ENCODE data around the gene DVL1. TPM values are rescaled to one million over a fixed set of nuclear protein-coding genes. Genes with fewer than 3 reads are reported as not detected.

The DVL1 gene
- total RNA-seq (2022; extraction: Qiagen RNA extraction), result 35.7 to 69.6 TPM (median 67.1 TPM) in 5 replicates

DNA sequence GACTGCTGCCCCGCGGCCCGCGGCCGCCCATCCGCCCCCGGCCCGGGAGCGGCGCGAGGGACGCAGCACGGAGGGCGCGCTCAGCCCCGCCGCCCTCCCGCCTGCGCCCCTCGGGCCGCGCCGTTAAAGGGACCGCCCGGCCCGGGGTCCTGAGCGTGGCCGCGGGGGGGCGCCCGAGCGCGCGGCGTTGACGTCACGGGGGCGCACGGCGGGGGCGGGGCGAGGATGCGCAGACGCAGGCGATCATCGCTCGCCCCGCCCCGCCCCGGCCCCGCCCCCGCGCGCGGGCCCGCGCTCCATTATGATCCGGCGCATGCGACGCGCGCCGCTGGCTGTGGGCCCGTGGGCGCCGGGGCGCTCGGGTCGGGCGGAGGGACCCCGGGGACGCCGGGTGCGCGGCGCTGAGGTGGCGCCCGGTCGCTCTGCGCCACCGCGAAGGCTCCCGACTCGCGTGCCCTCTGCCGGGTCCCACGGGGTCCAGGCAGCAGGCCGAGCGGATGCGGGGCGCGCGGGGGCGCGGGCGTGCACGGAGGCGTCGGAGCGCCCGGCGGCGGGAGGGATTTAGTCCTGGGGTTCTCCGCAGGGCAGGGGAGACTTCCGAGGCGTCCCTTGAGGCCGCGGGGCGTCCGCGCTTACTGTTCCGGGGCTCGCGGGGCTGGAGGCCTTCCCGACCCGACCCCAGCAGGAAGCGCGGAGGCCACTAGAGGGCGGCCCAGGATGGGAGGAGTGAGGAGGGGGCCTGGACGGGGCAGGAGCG, at the start of gene DVL1:
Gene DVL1, minus strand, starts transcription at position 163 of the 757 bp plus-strand sequence. CDS start 353 bp downstream, outside the sequence.

DNA sequence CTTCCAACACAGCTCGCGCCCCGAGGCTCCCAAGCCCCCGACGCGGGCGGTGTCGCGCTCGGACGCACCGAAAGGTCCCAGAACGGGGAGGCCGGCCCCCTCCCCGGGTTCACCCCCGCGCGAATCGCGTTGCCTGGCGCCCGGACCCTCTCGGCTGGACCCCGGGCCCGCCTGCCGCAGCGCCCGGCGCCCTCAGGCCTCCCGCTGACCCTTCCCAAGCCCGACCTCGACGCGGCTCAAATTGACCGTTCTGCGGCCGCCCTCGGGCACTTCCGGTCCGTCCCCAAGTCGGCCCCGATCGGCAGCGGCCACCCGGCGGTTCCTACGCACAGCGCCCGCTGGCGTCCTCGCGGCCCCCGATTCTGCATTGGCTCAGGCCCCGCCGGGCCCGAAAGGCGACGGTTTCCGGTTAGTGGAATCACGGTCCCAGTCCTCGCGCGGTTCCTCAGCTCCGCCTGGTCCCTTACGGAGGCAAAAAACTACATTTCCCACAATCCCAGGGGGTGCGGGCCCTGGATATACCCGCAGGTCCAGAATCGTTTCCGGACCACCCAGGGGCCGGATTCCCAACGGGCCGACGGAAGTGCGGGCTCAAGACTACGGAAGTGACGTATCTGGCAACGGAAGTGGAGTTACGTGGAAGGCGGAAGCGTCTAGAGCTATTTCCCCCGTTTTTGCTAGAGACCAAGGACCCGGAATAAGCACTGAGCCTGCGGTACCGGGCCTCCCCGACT, 25.9 kb upstream of the DVL1 start, which contains the start of gene AURKAIP1:
Gene AURKAIP1, minus strand, starts transcription at position 279 of the 734 bp plus-strand sequence. CDS start 451 bp downstream, outside the sequence.

DNA sequence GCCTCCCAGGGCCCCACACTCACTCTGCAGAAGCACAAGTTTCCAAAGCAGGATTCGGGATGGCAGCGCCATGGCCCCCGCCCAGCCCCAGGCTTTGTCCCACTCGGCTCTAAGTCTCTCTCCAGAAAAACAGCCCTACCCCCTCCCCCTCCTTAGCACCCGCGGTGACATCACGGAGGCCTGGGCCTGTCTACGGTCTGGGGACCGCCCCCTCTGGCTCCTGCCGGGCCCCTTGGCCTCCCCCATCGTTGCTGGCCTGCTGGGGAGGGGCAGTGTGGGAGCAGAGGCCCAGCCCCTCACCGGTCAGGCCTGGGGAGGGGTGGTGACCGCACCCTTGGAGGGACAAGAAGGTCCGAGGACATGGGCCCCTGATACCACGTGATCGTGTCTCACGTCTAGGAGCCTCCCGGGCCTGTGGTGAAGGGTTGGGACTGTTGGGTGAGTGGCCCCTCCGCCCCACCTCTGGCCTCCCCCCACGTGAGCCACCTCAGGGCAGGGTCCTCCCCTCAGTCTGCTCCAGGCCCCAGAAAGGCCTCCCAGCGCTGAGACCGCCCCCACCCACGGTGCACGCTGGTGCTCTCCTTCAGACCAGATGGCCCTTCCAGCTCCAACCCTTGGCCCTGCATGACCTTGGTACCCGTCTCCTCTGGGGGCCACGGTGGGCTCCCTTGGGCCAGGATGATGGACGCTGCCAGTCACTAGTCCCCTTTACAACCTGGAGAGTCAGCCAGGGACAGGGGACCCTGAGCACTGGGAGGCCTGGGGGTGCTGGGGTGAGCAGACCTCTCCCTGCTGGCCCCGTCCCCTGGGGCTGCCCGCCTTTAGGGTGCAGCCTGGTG, 9.4 kb upstream of the DVL1 start, which contains the start of gene MXRA8:
Gene MXRA8, minus strand, starts transcription at position 123 of the 839 bp plus-strand sequence. Its CDS starts 51 bp downstream, at position 72.

DNA sequence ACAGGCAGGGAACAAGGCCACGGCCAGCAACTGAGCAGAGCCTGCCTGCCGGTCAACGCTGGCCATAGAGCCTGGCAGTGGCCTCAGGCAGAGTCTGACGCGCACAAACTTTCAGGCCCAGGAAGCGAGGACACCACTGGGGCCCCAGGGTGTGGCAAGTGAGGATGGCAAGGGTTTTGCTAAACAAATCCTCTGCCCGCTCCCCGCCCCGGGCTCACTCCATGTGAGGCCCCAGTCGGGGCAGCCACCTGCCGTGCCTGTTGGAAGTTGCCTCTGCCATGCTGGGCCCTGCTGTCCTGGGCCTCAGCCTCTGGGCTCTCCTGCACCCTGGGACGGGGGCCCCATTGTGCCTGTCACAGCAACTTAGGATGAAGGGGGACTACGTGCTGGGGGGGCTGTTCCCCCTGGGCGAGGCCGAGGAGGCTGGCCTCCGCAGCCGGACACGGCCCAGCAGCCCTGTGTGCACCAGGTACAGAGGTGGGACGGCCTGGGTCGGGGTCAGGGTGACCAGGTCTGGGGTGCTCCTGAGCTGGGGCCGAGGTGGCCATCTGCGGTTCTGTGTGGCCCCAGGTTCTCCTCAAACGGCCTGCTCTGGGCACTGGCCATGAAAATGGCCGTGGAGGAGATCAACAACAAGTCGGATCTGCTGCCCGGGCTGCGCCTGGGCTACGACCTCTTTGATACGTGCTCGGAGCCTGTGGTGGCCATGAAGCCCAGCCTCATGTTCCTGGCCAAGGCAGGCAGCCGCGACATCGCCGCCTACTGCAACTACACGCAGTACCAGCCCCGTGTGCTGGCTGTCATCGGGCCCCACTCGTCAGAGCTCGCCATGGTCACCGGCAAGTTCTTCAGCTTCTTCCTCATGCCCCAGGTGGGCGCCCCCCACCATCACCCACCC, 17.9 kb downstream of the DVL1 start, which contains the start of gene TAS1R3:
Gene TAS1R3, plus strand, starts transcription at position 213 of the 898 bp plus-strand sequence. Its CDS starts 66 bp downstream, at position 279.

DNA sequence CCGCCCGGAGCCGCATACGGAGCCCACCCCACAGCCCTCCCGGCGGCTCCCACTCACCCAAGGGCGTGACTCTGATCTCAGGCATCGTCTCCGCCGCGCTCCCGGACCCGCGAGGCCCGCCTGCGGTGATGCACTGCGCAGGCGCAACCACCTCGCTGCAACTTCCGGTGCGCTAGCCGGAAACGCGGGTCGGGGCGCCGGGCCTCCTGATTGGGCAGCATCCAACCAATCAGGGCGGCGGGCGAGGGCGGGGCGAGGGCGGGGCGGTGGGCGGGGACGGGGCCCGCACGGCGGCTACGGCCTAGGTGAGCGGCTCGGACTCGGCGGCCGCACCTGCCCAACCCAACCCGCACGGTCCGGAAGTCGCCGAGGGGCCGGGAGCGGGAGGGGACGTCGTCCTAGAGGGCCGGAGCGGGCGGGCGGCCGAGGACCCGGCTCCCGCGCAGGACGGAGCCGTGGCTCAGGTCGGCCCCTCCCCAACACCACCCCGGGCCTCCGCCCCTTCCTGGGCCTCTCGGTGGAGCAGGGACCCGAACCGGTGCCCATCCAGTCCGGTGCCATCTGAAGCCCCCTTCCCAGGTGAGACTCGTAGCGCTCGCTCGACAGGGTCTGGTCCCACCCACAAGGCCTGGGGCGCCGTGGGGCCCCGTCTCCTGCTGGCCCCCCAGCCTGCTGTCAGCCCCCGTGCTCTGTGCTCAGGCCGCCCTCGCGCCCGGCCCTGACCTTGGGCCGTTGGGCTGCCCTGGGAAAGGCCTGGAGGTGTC, 24.5 kb downstream of the DVL1 start, which contains the start of the genes CPTP and INTS11:
Gene CPTP, plus strand, starts transcription at position 279 of the 764 bp plus-strand sequence. CDS start 2,109 bp downstream, outside the sequence.
Gene INTS11, minus strand, starts transcription at position 137 of the 764 bp plus-strand sequence. Its CDS starts 52 bp downstream, at position 85.

DNA sequence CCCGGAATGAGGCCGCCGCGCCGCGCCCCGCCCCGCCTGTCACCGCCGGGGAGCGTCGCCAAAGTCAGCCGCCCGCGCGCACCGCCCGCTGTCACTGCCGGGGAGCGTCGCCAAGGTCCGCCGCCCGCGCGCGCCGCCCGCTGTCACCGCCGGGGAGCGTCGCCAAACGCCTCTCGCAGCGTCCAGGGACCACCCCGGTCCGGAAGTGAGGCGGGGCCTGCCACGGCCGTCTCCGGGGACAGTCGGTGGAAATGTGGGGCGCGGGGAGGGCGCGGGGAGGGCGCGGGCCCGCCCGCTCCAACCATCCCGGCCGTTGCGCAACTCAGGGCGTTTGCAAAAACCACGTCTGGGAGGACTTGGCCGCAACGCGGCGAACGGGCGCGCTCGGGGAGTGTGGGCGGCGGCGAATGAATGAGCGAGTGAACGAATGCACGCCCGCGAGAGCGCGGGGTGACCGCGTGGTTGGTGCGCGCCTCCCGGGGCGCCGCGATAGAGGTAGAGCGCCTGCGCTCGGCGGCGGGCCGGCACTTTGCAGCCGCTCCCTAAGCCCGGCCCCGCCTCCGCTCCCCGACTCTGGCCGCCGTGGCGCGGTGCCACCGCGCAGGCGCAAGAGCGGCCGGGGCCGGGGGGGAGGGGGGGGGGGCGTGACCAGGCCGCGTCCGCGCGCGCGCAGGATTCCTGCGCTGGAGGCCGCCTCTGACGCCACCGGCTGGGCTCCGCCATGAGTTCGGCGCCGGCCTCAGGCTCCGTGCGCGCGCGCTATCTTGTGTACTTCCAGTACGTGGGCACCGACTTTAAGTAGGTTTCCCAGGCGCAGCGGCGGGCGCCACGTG, 41.1 kb downstream of the DVL1 start, which contains the start of the genes ACAP3 and PUSL1:
Gene ACAP3, minus strand, starts transcription at position 8 of the 833 bp plus-strand sequence. CDS start 115 bp downstream, outside the sequence.
Gene PUSL1, plus strand, starts transcription at position 675 of the 833 bp plus-strand sequence. Its CDS starts 47 bp downstream, at position 722.

Other genes starting within 250 kb of the DVL1 start
- 8.5 to 13.5 TPM (median 12.3 TPM) in 5 replicates for gene C1orf159, start 233.3 kb downstream of the DVL1 start, total RNA-seq (2022; extraction: Qiagen RNA extraction)
- gene TTLL10, start 175.5 kb downstream of the DVL1 start, total RNA-seq (2022; extraction: Qiagen RNA extraction), result 0.03 TPM in 1 of 5 replicates, not detected in the others
- 0.07 TPM in 1 of 5 replicates, not detected in the others for gene TNFRSF18, start 142.8 kb downstream of the DVL1 start, total RNA-seq (2022; extraction: Qiagen RNA extraction)
- 0.06 to 0.15 TPM (median 0.10 TPM) in 4 of 5 replicates, not detected in the other for gene TNFRSF4, start 135.3 kb downstream of the DVL1 start, total RNA-seq (2022; extraction: Qiagen RNA extraction)
- 92.5 to 135 TPM (median 132 TPM) in 5 replicates for gene SDF4, start 117.4 kb downstream of the DVL1 start, total RNA-seq (2022; extraction: Qiagen RNA extraction)
- gene B3GALT6, start 117.2 kb downstream of the DVL1 start, total RNA-seq (2022; extraction: Qiagen RNA extraction), result 10.7 to 17.9 TPM (median 16.5 TPM) in 5 replicates
- 0.70 to 2.4 TPM (median 1.5 TPM) in 5 replicates for gene C1QTNF12, start 102.7 kb downstream of the DVL1 start, total RNA-seq (2022; extraction: Qiagen RNA extraction)
- gene UBE2J2, start 75.6 kb downstream of the DVL1 start, total RNA-seq (2022; extraction: Qiagen RNA extraction), result 37.3 to 49.1 TPM (median 46.4 TPM) in 5 replicates
- gene SCNN1D, start 69.0 kb downstream of the DVL1 start, total RNA-seq (2022; extraction: Qiagen RNA extraction), result 0.89 to 1.4 TPM (median 1.1 TPM) in 5 replicates
- gene ACAP3, start 41.5 kb downstream of the DVL1 start, total RNA-seq (2022; extraction: Qiagen RNA extraction), result 5.8 to 17.5 TPM (median 13.1 TPM) in 5 replicates
- 12.1 to 23.7 TPM (median 21.1 TPM) in 5 replicates for gene PUSL1, start 40.8 kb downstream of the DVL1 start, total RNA-seq (2022; extraction: Qiagen RNA extraction)
- 45.7 to 59.9 TPM (median 58.4 TPM) in 5 replicates for gene INTS11, start 24.8 kb downstream of the DVL1 start, total RNA-seq (2022; extraction: Qiagen RNA extraction)
- gene CPTP, start 24.6 kb downstream of the DVL1 start, total RNA-seq (2022; extraction: Qiagen RNA extraction), result 16.0 to 25.5 TPM (median 24.1 TPM) in 5 replicates
- 0.12 to 0.21 TPM (median 0.17 TPM) in 5 replicates for gene TAS1R3, start 18.1 kb downstream of the DVL1 start, total RNA-seq (2022; extraction: Qiagen RNA extraction)
- gene MXRA8, start 9.1 kb upstream of the DVL1 start, total RNA-seq (2022; extraction: Qiagen RNA extraction), result 0.07 to 0.29 TPM (median 0.12 TPM) in 4 of 5 replicates, not detected in the other
- 116 to 165 TPM (median 153 TPM) in 5 replicates for gene AURKAIP1, start 25.8 kb upstream of the DVL1 start, total RNA-seq (2022; extraction: Qiagen RNA extraction)
- gene CCNL2, start 49.9 kb upstream of the DVL1 start, total RNA-seq (2022; extraction: Qiagen RNA extraction), result 29.8 to 55.4 TPM (median 47.5 TPM) in 5 replicates
- gene MRPL20, start 57.9 kb upstream of the DVL1 start, total RNA-seq (2022; extraction: Qiagen RNA extraction), result 122 to 160 TPM (median 123 TPM) in 5 replicates
- 0.05 TPM in 1 of 5 replicates, not detected in the others for gene ANKRD65, start 71.9 kb upstream of the DVL1 start, total RNA-seq (2022; extraction: Qiagen RNA extraction)
- gene VWA1, start 86.3 kb upstream of the DVL1 start, total RNA-seq (2022; extraction: Qiagen RNA extraction), result 4.2 to 13.3 TPM (median 12.5 TPM) in 5 replicates
- not detected in 5 replicates for gene ATAD3C, start 100.3 kb upstream of the DVL1 start, total RNA-seq (2022; extraction: Qiagen RNA extraction)
- 1.7 to 3.2 TPM (median 2.8 TPM) in 5 replicates for gene ATAD3B, start 122.3 kb upstream of the DVL1 start, total RNA-seq (2022; extraction: Qiagen RNA extraction)
- gene ATAD3A, start 162.7 kb upstream of the DVL1 start, total RNA-seq (2022; extraction: Qiagen RNA extraction), result 25.4 to 40.1 TPM (median 36.8 TPM) in 5 replicates
- 0.20 to 0.52 TPM (median 0.37 TPM) in 5 replicates for gene TMEM240, start 191.2 kb upstream of the DVL1 start, total RNA-seq (2022; extraction: Qiagen RNA extraction)
- gene SSU72, start 225.4 kb upstream of the DVL1 start, total RNA-seq (2022; extraction: Qiagen RNA extraction), result 89.6 to 116 TPM (median 106 TPM) in 5 replicates

Measured in A549 treated with dexamethasone at 1 μM for 4 hours (cell line).